HCT116 (cell line): ENCODE results near the gene ESRRB. TPM values are rescaled to one million over a fixed set of nuclear protein-coding genes. Genes with fewer than 3 reads are reported as not detected.

Experiments used
- ATAC-seq: fragments of 200-7000 bp; cut with Tn5 transposase; 2 replicates; pipeline ENCODE4 v1.9.1; 2020; ENCODE audit warnings: mild to moderate bottlenecking, moderate library complexity
- BruUV-seq: library from RNA; stranded (reverse); fragments of 400-500 nt; replicated peaks from 2 replicates; lab custom pipeline; 2021; lab: Mats Ljungman, UMichigan
- CTCF ChIA-PET: fragments of 300-600 bp; sonication (Branson Sonifier 250); formaldehyde crosslinking; loops from one replicate; lab custom pipeline; 2021; ENCODE audit warnings: antibody characterized with exemption; lab: Charles Lee
- POLR2A ChIA-PET: fragments of 300-600, 350-600 bp; sonication (Branson Sonifier 250); formaldehyde crosslinking; loops from one replicate; lab custom pipeline; 2021; ENCODE audit warnings: antibody characterized with exemption; lab: Charles Lee
- RAD21 ChIA-PET, 2 experiments: fragments of 300-600 bp; sonication (Branson Sonifier 250); formaldehyde crosslinking; loops; one replicate each; lab custom pipeline; 2023; ENCODE audit warnings: low total read pairs in 2 of 2; ENCODE audit not compliant: uncharacterized antibody in 2 of 2, unreplicated experiment in 2 of 2, low non-redundant PET in 1 of 2; lab: Charles Lee
- DNase-seq: peaks from one replicate; pipeline ENCODE4 v3.0.0-alpha.2; 2010; ENCODE audit warnings: low read depth, low spot score
- H2AFZ ChIP-seq: fragments of 200-600 bp; shearing (Covaris generic), sonication (generic); 2 replicates; pipeline ENCODE4 v1.6.1; 2017; ENCODE audit warnings: low read depth, mixed run types, mixed read lengths, antibody characterized with exemption, low read length; ENCODE audit not compliant: poor library complexity, severe bottlenecking
- H3K27ac ChIP-seq: 2 replicates; pipeline ENCODE4 v1.5.1; 2012; ENCODE audit warnings: low read depth, low read length
- H3K27me3 ChIP-seq: fragments of 200-600 bp; sonication (generic); 2 replicates; pipeline ENCODE4 v1.6.1; 2016; ENCODE audit warnings: mixed run types, low read length, mixed read lengths; ENCODE audit not compliant: insufficient read depth
- H3K36me3 ChIP-seq, 2 experiments: fragments of 200-500 bp in 1 of 2; fragments of 200-600 bp in 1 of 2; sonication (Bioruptor generic) in 1 of 2; sonication (generic) in 1 of 2; 2 replicates each; pipeline versions ENCODE4 v1.5.1 to v1.6.1; 2014 to 2016; ENCODE audit warnings: low read length in 2 of 2, inconsistent platforms in 1 of 2, mixed read lengths in 1 of 2, mixed run types in 1 of 2; ENCODE audit not compliant: insufficient read depth in 2 of 2, control insufficient read depth in 1 of 2
- H3K4me1 ChIP-seq, 2 experiments: fragments of 200-600 bp in 1 of 2; sonication (generic) in 1 of 2; 2 replicates each; pipeline versions ENCODE4 v1.5.1 to v1.6.1; 2012 to 2017; ENCODE audit warnings: low read length in 2 of 2, inconsistent platforms in 1 of 2, mild to moderate bottlenecking in 1 of 2, mixed read lengths in 1 of 2, mixed run types in 1 of 2, moderate library complexity in 1 of 2; ENCODE audit not compliant: insufficient read depth in 2 of 2, control insufficient read depth in 1 of 2
- H3K4me2 ChIP-seq: fragments of 200-600 bp; sonication (generic); 2 replicates; pipeline ENCODE4 v1.6.1; 2017; ENCODE audit warnings: mixed run types, low read length, mixed read lengths
- H3K4me3 ChIP-seq, 2 experiments: fragments of 200-600 bp in 1 of 2; sonication (generic) in 1 of 2; replicated peaks in 1 of 2; 2 replicates each; pipeline ENCODE4 v1.5.1; 2011 to 2016; ENCODE audit warnings: low read length in 2 of 2, control low read depth in 1 of 2, low read depth in 1 of 2, mild to moderate bottlenecking in 1 of 2, mixed read lengths in 1 of 2, mixed run types in 1 of 2
- H3K79me2 ChIP-seq: fragments of 200-600 bp; sonication (generic); 2 replicates; pipeline ENCODE4 v1.6.1; 2017; ENCODE audit warnings: mild to moderate bottlenecking, mixed run types, low read length, moderate library complexity, mixed read lengths; ENCODE audit not compliant: insufficient read depth
- H3K9ac ChIP-seq: fragments of 200-600 bp; sonication (generic); 2 replicates; pipeline ENCODE4 v1.6.1; 2016; ENCODE audit warnings: low read length, mixed read lengths
- H3K9me2 ChIP-seq: fragments of 200-600 bp; sonication (generic), shearing (Covaris generic); 2 replicates; pipeline ENCODE4 v1.6.1; 2017; ENCODE audit warnings: mixed run types, mild to moderate bottlenecking, moderate library complexity; ENCODE audit not compliant: insufficient read depth
- H3K9me3 ChIP-seq, 2 experiments: fragments of 200-500 bp in 1 of 2; fragments of 200-600 bp in 1 of 2; sonication (Bioruptor generic) in 1 of 2; sonication (generic) in 1 of 2; 2 replicates each; pipeline ENCODE4 v1.6.1; 2014 to 2017; ENCODE audit warnings: low read length in 2 of 2, mixed read lengths in 2 of 2, inconsistent platforms in 1 of 2, low read depth in 1 of 2, mild to moderate bottlenecking in 1 of 2, mixed run types in 1 of 2, moderate library complexity in 1 of 2; ENCODE audit not compliant: control insufficient read depth in 1 of 2, insufficient read depth in 1 of 2
- H4K20me1 ChIP-seq: fragments of 200-600 bp; sonication (generic), shearing (Covaris generic); 2 replicates; pipeline ENCODE4 v1.6.1; 2017; ENCODE audit warnings: mixed run types, mild to moderate bottlenecking, moderate library complexity; ENCODE audit not compliant: insufficient read depth
- CBX3 ChIP-seq: IDR thresholded peaks from 2 replicates; pipeline ENCODE4 v1.6.1; 2012; ENCODE audit warnings: low read depth
- EGR1 ChIP-seq: IDR thresholded peaks from 2 replicates; pipeline ENCODE4 v1.6.1; 2012; ENCODE audit warnings: low read depth
- FOSL1 ChIP-seq: IDR thresholded peaks from 2 replicates; pipeline ENCODE4 v1.6.1; 2012; ENCODE audit warnings: low read depth
- POLR2AphosphoS5 ChIP-seq: IDR thresholded peaks from 2 replicates; pipeline ENCODE4 v1.6.1; 2011; ENCODE audit warnings: mild to moderate bottlenecking, low read depth, low read length, moderate library complexity
- SP1 ChIP-seq: IDR thresholded peaks from 2 replicates; pipeline ENCODE4 v1.6.1; 2012; ENCODE audit warnings: low read depth
- ZNF274 ChIP-seq: fragments of 200-500 bp; sonication (Bioruptor generic); IDR thresholded peaks from 2 replicates; pipeline ENCODE4 v1.6.1; 2014; ENCODE audit warnings: mild to moderate bottlenecking, low read depth, low read length, inconsistent platforms
- intact Hi-C: fragments of 100-400 bp; cut with micrococcal nuclease; formaldehyde crosslinking; loops from 2 replicates; pipeline ENCODE4 v1.10.0; 2022
- total RNA-seq: library from RNA; stranded (reverse); gene quantifications from one replicate; pipeline ENCODE4 v1.2.1, GENCODE V29; 2021; ENCODE audit not compliant: unreplicated experiment
- TF ChIP-seq, protein P1 (sequence below): IDR thresholded peaks from 2 replicates; pipeline ENCODE4 v1.6.1; 2011; ENCODE audit warnings: mild to moderate bottlenecking, low read length, moderate library complexity; ENCODE audit not compliant: insufficient replicate concordance; ENCODE audit errors: extremely low read depth
- TF ChIP-seq, protein P2 (sequence below): IDR thresholded peaks from 2 replicates; pipeline ENCODE4 v1.6.1; 2012; ENCODE audit warnings: low read depth

The ESRRB gene
- total RNA-seq, 1 experiment from 2014 or later, result 1.9 TPM

DNA sequence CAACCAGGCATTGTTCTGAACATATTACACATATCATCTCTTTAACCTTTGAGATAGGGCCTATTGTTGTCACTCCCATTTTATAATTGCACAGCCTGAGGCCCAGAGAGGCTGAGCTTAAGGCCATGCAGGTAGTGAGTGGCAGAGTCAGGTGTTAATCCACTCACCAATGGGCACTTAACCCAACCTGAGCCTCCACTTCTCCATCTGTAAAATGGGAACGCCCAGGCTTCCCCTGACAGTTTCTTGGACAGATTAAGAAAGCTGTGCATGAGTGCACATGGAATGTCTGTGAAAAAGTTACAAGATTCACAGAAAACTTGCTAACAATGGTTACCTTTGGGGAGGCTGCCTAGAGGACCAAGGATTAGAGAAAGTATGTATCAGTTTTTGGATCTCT lies 32.9 kb downstream of the ESRRB start:
- H3K79me2 ChIP-seq, result no peaks in the 10 kb centered on the region
- no peak overlapping the region for H2AFZ ChIP-seq
- TF ChIP-seq ZNF274 (no peak), EGR1 (no peak), CBX3 (no peak), SP1 (no peak)
- TF ChIP-seq, protein P1, sequence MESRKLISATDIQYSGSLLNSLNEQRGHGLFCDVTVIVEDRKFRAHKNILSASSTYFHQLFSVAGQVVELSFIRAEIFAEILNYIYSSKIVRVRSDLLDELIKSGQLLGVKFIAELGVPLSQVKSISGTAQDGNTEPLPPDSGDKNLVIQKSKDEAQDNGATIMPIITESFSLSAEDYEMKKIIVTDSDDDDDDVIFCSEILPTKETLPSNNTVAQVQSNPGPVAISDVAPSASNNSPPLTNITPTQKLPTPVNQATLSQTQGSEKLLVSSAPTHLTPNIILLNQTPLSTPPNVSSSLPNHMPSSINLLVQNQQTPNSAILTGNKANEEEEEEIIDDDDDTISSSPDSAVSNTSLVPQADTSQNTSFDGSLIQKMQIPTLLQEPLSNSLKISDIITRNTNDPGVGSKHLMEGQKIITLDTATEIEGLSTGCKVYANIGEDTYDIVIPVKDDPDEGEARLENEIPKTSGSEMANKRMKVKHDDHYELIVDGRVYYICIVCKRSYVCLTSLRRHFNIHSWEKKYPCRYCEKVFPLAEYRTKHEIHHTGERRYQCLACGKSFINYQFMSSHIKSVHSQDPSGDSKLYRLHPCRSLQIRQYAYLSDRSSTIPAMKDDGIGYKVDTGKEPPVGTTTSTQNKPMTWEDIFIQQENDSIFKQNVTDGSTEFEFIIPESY, result no peak
- CTCF ChIA-PET, result no interaction called here
- no peak overlapping the region for H3K27ac ChIP-seq
- no peaks in the 10 kb centered on the region for H3K9me2 ChIP-seq
- intact Hi-C loops, result no loop called here
- POLR2A ChIA-PET, result no interaction called here
- no peaks in the 10 kb centered on the region for H3K9me3 ChIP-seq
- 0 out of 2 replicates have a peak, but pooled peaks cover 2% of the 10 kb centered on the region for H3K27me3 ChIP-seq
- H3K4me3 ChIP-seq, result no peak overlapping the region
- no peak for DNase-seq
- H3K4me1 ChIP-seq, result peaks cover 0 to 4% of the 10 kb centered on the region in 2 experiments; a peak in 2 of 4 replicates
- H3K9ac ChIP-seq, result no peak overlapping the region
- no peak for ATAC-seq
- BruUV-seq, result no TSS peak
- RAD21 ChIA-PET, result no interaction called here
- no peak overlapping the region for H3K4me2 ChIP-seq
- no peaks in the 10 kb centered on the region for H4K20me1 ChIP-seq
- no peaks in the 10 kb centered on the region for H3K36me3 ChIP-seq

DNA sequence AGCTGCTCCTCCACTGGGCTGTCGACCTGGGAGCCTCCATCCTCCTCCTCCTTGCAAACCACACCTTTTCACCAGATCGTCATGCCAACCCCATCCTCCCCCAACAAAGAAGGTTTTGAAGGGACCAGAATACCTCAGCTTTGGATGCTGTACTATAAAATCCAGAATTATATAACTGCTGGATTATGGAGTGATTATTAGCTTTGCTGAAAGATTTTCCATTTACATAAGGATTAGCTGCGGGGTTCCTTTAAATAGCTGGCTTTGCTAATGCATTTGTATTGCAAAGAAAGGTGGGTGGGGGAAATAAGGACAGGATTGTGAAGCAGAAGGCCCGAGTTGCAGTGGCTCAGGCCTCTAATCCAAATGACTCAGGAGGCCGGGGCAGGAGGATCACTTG lies 36.6 kb downstream of the ESRRB start:
- H3K4me3 ChIP-seq, result no peak overlapping the region
- 0 out of 2 replicates have a peak, but pooled peaks cover 2% of the 10 kb centered on the region for H3K27me3 ChIP-seq
- ATAC-seq (no peak), DNase-seq (no peak)
- ChIA-PET RAD21 (no interaction called here), POLR2A (no interaction called here), CTCF (no interaction called here)
- H3K9me3 ChIP-seq, result no peaks in the 10 kb centered on the region
- H3K9ac ChIP-seq, result no peak overlapping the region
- no peaks in the 10 kb centered on the region for H3K79me2 ChIP-seq
- H4K20me1 ChIP-seq, result no peaks in the 10 kb centered on the region
- H3K9me2 ChIP-seq, result no peaks in the 10 kb centered on the region
- no peak overlapping the region for H3K4me2 ChIP-seq
- TF ChIP-seq POLR2AphosphoS5 (no peak), FOSL1 (no peak)
- TF ChIP-seq, protein P2, sequence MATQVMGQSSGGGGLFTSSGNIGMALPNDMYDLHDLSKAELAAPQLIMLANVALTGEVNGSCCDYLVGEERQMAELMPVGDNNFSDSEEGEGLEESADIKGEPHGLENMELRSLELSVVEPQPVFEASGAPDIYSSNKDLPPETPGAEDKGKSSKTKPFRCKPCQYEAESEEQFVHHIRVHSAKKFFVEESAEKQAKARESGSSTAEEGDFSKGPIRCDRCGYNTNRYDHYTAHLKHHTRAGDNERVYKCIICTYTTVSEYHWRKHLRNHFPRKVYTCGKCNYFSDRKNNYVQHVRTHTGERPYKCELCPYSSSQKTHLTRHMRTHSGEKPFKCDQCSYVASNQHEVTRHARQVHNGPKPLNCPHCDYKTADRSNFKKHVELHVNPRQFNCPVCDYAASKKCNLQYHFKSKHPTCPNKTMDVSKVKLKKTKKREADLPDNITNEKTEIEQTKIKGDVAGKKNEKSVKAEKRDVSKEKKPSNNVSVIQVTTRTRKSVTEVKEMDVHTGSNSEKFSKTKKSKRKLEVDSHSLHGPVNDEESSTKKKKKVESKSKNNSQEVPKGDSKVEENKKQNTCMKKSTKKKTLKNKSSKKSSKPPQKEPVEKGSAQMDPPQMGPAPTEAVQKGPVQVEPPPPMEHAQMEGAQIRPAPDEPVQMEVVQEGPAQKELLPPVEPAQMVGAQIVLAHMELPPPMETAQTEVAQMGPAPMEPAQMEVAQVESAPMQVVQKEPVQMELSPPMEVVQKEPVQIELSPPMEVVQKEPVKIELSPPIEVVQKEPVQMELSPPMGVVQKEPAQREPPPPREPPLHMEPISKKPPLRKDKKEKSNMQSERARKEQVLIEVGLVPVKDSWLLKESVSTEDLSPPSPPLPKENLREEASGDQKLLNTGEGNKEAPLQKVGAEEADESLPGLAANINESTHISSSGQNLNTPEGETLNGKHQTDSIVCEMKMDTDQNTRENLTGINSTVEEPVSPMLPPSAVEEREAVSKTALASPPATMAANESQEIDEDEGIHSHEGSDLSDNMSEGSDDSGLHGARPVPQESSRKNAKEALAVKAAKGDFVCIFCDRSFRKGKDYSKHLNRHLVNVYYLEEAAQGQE, result no peak
- no peaks in the 10 kb centered on the region for H3K36me3 ChIP-seq
- H3K27ac ChIP-seq, result no peak overlapping the region
- intact Hi-C loops, result no loop called here
- no TSS peak for BruUV-seq
- no peak overlapping the region for H2AFZ ChIP-seq
- H3K4me1 ChIP-seq, result no peaks in the 10 kb centered on the region
